ENCODE measurements around the gene SCAMP3. TPM values are rescaled to one million over a fixed set of nuclear protein-coding genes. Genes with fewer than 3 reads are reported as not detected.

The SCAMP3 gene
- total and polyA plus RNA-seq, 4 donors = 14.9 to 47.0 (median 31.7) TPM

DNA sequence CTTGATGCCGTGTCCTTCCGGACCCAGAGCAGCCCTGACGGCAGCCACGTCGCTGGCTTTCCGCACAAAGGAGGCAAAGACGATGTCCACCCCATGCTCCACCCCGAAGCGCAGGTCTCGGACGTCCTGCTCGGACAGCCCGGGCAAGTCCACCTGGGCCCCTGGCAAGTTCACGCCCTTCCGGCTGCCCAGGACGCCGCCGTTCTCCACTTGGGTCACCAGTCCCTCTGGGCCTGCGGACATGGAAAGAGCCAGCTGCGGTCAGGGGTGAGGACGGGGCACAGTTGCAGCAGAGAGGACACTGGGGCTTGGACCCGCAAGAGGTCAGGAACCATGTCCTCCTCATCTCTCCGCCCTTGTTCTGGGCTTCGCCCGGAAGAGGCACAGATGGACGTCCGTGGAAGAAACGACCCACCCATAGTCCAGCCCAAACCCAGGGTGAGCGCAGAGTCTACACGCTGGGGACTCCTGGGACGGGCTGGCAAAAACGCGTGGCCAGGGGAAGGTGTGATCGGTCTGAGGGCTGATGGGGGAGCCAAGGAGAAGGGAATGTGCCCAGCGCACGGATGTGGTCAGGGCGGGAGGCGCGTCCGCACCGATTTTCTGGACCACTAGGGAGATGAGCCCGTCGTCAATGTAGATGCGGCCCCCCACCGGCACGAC is 32.5 kb upstream of the SCAMP3 start:
- no peaks in the 10 kb centered on the region for H3K27me3 ChIP-seq (ENCODE audit: control insufficient read depth in 4 of 4, insufficient read depth in 4 of 4, low read length in 3 of 4)
- H3K36me3 ChIP-seq (ENCODE audit: control insufficient read depth in 4 of 4, insufficient read depth in 3 of 4, low read depth in 1 of 4, low read length in 3 of 4) = peaks cover 0 to 49% (median 27%) of the 10 kb centered on the region in 4 donors
- no peak overlapping the region for H3K9ac ChIP-seq (ENCODE audit: low read depth in 1 of 2, low read length in 2 of 2)
- no peak for TF ChIP-seq GABPA (IDR thresholded peaks at IDR 0.05 in 1 of 2, conservative IDR thresholded peaks at IDR 0.05 in 1 of 2)
- TF ChIP-seq SP1 (IDR thresholded peaks at IDR 0.05) = no peak
- no peak for TF ChIP-seq EGR1 (IDR thresholded peaks at IDR 0.05; ENCODE audit: low read depth in 2 of 2)
- TF ChIP-seq HNF4G (IDR thresholded peaks at IDR 0.05) = no peak
- TF ChIP-seq, protein P1, sequence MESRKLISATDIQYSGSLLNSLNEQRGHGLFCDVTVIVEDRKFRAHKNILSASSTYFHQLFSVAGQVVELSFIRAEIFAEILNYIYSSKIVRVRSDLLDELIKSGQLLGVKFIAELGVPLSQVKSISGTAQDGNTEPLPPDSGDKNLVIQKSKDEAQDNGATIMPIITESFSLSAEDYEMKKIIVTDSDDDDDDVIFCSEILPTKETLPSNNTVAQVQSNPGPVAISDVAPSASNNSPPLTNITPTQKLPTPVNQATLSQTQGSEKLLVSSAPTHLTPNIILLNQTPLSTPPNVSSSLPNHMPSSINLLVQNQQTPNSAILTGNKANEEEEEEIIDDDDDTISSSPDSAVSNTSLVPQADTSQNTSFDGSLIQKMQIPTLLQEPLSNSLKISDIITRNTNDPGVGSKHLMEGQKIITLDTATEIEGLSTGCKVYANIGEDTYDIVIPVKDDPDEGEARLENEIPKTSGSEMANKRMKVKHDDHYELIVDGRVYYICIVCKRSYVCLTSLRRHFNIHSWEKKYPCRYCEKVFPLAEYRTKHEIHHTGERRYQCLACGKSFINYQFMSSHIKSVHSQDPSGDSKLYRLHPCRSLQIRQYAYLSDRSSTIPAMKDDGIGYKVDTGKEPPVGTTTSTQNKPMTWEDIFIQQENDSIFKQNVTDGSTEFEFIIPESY (IDR thresholded peaks at IDR 0.05) = no peak
- TF ChIP-seq FOXA1 (IDR thresholded peaks at IDR 0.05) = no peak
- TF ChIP-seq, protein P2, sequence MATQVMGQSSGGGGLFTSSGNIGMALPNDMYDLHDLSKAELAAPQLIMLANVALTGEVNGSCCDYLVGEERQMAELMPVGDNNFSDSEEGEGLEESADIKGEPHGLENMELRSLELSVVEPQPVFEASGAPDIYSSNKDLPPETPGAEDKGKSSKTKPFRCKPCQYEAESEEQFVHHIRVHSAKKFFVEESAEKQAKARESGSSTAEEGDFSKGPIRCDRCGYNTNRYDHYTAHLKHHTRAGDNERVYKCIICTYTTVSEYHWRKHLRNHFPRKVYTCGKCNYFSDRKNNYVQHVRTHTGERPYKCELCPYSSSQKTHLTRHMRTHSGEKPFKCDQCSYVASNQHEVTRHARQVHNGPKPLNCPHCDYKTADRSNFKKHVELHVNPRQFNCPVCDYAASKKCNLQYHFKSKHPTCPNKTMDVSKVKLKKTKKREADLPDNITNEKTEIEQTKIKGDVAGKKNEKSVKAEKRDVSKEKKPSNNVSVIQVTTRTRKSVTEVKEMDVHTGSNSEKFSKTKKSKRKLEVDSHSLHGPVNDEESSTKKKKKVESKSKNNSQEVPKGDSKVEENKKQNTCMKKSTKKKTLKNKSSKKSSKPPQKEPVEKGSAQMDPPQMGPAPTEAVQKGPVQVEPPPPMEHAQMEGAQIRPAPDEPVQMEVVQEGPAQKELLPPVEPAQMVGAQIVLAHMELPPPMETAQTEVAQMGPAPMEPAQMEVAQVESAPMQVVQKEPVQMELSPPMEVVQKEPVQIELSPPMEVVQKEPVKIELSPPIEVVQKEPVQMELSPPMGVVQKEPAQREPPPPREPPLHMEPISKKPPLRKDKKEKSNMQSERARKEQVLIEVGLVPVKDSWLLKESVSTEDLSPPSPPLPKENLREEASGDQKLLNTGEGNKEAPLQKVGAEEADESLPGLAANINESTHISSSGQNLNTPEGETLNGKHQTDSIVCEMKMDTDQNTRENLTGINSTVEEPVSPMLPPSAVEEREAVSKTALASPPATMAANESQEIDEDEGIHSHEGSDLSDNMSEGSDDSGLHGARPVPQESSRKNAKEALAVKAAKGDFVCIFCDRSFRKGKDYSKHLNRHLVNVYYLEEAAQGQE (IDR thresholded peaks at IDR 0.05) = no peak
- TF ChIP-seq, protein P3, sequence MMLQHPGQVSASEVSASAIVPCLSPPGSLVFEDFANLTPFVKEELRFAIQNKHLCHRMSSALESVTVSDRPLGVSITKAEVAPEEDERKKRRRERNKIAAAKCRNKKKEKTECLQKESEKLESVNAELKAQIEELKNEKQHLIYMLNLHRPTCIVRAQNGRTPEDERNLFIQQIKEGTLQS (IDR thresholded peaks at IDR 0.05) = no peak
- TF ChIP-seq, protein P4, sequence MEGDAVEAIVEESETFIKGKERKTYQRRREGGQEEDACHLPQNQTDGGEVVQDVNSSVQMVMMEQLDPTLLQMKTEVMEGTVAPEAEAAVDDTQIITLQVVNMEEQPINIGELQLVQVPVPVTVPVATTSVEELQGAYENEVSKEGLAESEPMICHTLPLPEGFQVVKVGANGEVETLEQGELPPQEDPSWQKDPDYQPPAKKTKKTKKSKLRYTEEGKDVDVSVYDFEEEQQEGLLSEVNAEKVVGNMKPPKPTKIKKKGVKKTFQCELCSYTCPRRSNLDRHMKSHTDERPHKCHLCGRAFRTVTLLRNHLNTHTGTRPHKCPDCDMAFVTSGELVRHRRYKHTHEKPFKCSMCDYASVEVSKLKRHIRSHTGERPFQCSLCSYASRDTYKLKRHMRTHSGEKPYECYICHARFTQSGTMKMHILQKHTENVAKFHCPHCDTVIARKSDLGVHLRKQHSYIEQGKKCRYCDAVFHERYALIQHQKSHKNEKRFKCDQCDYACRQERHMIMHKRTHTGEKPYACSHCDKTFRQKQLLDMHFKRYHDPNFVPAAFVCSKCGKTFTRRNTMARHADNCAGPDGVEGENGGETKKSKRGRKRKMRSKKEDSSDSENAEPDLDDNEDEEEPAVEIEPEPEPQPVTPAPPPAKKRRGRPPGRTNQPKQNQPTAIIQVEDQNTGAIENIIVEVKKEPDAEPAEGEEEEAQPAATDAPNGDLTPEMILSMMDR (IDR thresholded peaks at IDR 0.05; ENCODE audit: low read depth, low read length, missing input control) = no peak
- TF ChIP-seq RAD21 (IDR thresholded peaks at IDR 0.05) = no peak
- TF ChIP-seq TAF1 (conservative IDR thresholded peaks at IDR 0.05) = no peak
- no peak for TF ChIP-seq NR2F2 (IDR thresholded peaks at IDR 0.05)
- TF ChIP-seq YY1 (IDR thresholded peaks at IDR 0.05) = no peak
- no peak for TF ChIP-seq JUND (IDR thresholded peaks at IDR 0.05)
- TF ChIP-seq HNF4A (conservative IDR thresholded peaks at IDR 0.05) = no peak
- TF ChIP-seq FOXA2 (IDR thresholded peaks at IDR 0.05) = no peak
- TF ChIP-seq RXRA (IDR thresholded peaks at IDR 0.05) = no peak
- TF ChIP-seq, protein P5, sequence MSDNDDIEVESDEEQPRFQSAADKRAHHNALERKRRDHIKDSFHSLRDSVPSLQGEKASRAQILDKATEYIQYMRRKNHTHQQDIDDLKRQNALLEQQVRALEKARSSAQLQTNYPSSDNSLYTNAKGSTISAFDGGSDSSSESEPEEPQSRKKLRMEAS (IDR thresholded peaks at IDR 0.05) = no peak
- 74% methylated on average over 46 of the region's 46 CpGs for WGBS
- H3K4me3 ChIP-seq (ENCODE audit: low read depth in 1 of 3, low read length in 3 of 3) = no peak overlapping the region
- H3K4me1 ChIP-seq (ENCODE audit: control insufficient read depth in 4 of 4, insufficient read depth in 4 of 4, low read length in 3 of 4) = peaks cover 0 to 17% (median 4%) of the 10 kb centered on the region in 4 donors
- H3K9me3 ChIP-seq (ENCODE audit: control insufficient read depth in 4 of 4, low read length in 3 of 4) = no peaks in the 10 kb centered on the region
- DNase-seq (ENCODE audit: low spot score) = no peak
- no peak overlapping the region for H3K27ac ChIP-seq (ENCODE audit: low read depth in 1 of 2, low read length in 2 of 2)
